ENCODE data around the gene ULK3. TPM values are rescaled to one million over a fixed set of nuclear protein-coding genes. Genes with fewer than 3 reads are reported as not detected.

The ULK3 gene
- total RNA-seq, 1 donor from 2014 or later, result 43.9 TPM

DNA sequence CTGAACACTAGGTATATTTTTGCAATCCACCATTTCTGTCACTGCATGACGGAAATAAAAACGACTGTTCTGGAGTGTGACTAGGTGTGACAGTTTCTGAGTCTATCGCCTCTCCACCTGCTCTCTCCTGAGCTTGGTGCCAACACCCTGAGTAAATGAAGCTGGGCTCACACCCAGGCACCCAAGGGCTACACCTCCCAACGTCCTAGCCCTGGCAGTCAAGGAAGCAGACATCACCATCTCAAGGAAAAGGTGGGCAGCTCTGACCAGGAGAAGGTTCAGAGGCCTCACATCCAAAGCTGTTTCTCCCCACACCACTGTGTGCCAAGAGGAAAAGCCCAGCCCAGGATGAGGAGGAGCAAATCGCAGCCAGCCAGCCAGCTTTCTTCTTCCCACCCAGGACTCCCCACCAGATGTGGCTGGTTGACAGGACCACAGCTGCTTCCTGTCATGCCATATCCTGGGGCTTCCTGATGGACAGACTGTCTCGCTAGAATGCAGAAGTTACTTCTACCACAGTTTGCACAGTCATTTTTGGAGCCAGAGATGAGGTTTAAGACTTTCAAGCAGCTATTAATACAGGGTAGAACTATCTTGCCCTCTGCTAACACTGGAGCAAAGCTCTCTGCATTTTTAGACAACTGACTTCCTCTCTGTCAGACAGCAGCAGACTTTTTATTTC, 26.9 kb upstream of the ULK3 start:
- DNase-seq (peak; percentile 80), ATAC-seq (peak; percentile 59)
- TF ChIP-seq, protein P1, sequence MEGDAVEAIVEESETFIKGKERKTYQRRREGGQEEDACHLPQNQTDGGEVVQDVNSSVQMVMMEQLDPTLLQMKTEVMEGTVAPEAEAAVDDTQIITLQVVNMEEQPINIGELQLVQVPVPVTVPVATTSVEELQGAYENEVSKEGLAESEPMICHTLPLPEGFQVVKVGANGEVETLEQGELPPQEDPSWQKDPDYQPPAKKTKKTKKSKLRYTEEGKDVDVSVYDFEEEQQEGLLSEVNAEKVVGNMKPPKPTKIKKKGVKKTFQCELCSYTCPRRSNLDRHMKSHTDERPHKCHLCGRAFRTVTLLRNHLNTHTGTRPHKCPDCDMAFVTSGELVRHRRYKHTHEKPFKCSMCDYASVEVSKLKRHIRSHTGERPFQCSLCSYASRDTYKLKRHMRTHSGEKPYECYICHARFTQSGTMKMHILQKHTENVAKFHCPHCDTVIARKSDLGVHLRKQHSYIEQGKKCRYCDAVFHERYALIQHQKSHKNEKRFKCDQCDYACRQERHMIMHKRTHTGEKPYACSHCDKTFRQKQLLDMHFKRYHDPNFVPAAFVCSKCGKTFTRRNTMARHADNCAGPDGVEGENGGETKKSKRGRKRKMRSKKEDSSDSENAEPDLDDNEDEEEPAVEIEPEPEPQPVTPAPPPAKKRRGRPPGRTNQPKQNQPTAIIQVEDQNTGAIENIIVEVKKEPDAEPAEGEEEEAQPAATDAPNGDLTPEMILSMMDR (IDR thresholded peaks at IDR 0.05), result no peak
- H3K27me3 ChIP-seq, result no peaks in the 10 kb centered on the region
- H3K9me3 ChIP-seq, result no peaks in the 10 kb centered on the region
- peaks cover 65% of the 10 kb centered on the region for H3K4me1 ChIP-seq
- intact Hi-C loops (cut with DNase I), result no loop called here
- no peaks in the 10 kb centered on the region for H3K36me3 ChIP-seq
- H3K4me3 ChIP-seq, result peak overlapping the region; percentile 17
- peak overlapping the region; percentile 71 for H3K27ac ChIP-seq

DNA sequence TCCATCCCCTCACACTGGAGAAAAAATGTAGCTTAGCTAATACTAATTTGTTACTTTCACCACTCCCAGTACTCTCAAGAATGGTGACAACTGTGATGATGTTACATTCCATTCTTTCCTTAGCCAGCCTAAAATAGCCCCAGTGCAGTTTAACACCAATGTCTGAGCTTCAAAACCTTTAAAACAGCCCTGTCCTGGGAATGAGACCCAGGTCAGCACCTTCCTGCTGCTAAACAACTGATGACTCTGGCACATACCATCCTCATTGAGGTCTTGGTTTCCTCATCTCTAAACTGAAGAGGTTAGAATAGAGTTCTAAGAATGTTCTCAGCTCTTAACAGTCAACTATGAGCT, 26.4 kb upstream of the ULK3 start:
- intact Hi-C loops (cut with DNase I), result no loop called here
- H3K27ac ChIP-seq, result peak overlapping the region; percentile 71
- TF ChIP-seq, protein P1 (IDR thresholded peaks at IDR 0.05), result no peak
- no peak overlapping the region for H3K4me3 ChIP-seq
- peak; percentile 0 for ATAC-seq
- no peak for DNase-seq
- H3K4me1 ChIP-seq, result peaks cover 65% of the 10 kb centered on the region
- H3K9me3 ChIP-seq, result no peaks in the 10 kb centered on the region
- no peaks in the 10 kb centered on the region for H3K27me3 ChIP-seq
- no peaks in the 10 kb centered on the region for H3K36me3 ChIP-seq

- peaks cover 77% of the 10 kb centered on the region for H3K4me1 ChIP-seq
- intact Hi-C loops (cut with DNase I), result no loop called here
- H3K27ac ChIP-seq, result peak overlapping the region; percentile 71
- no peaks in the 10 kb centered on the region for H3K36me3 ChIP-seq
- TF ChIP-seq, protein P1 (IDR thresholded peaks at IDR 0.05), result no peak
- no peak overlapping the region for H3K4me3 ChIP-seq
- ATAC-seq (peak; percentile 54), DNase-seq (no peak)
- H3K9me3 ChIP-seq, result no peaks in the 10 kb centered on the region
- no peaks in the 10 kb centered on the region for H3K27me3 ChIP-seq
Measured at GRCh38 chr15:74868059-74868458, 25.1 kb upstream of the ULK3 start.

DNA sequence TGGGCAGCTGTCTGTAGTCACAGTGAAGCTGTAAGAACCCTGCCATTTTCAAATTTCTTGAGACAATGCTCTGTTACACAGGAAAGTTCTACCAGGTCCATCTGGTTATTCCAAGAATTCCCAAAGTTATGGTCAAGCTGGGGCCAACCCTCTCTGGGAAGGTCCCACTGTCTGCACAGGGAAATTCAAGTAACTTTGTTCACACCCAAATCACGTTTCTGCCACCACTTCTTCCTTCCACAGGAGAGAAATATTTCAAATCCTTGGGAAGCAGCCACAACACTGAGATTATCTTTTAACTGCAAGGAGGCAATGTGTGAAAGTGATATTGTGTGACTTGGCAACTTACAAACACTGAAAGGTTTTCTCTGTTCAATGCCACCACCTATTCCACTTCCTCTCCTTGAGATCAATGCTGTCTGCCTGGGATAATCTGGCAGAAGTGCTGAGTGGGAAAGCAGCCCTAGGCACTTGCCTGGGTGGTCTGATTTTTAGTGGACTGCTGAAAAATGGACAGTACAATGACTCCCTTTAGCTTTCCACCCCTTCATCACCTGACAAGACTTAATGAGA, 24.6 kb upstream of the ULK3 start:
- TF ChIP-seq, protein P1 (IDR thresholded peaks at IDR 0.05), result no peak
- no peak overlapping the region for H3K4me3 ChIP-seq
- peak overlapping the region; percentile 71 for H3K27ac ChIP-seq

GRCh38 chr15:74866090-74866489, 23.1 kb upstream of the ULK3 start:
- no peak for ATAC-seq
- H3K27ac ChIP-seq, result no peak overlapping the region
- TF ChIP-seq, protein P1 (IDR thresholded peaks at IDR 0.05), result no peak

More for the DNA sequence above, 24.6 kb upstream of the ULK3 start:
- H3K9me3 ChIP-seq, result no peaks in the 10 kb centered on the region
- H3K27me3 ChIP-seq, result no peaks in the 10 kb centered on the region
- H3K4me1 ChIP-seq, result peaks cover 77% of the 10 kb centered on the region
- intact Hi-C loops (cut with DNase I), result no loop called here
- DNase-seq, result no peak
- ATAC-seq, result no peak
- H3K36me3 ChIP-seq, result no peaks in the 10 kb centered on the region

More at GRCh38 chr15:74866090-74866489, 23.1 kb upstream of the ULK3 start:
- no peak overlapping the region for H3K4me3 ChIP-seq
- H3K9me3 ChIP-seq, result no peaks in the 10 kb centered on the region
- no peaks in the 10 kb centered on the region for H3K27me3 ChIP-seq
- no peaks in the 10 kb centered on the region for H3K36me3 ChIP-seq
- no peak for DNase-seq
- intact Hi-C loops (cut with DNase I), result no loop called here
- peaks cover 63% of the 10 kb centered on the region for H3K4me1 ChIP-seq
